Measurements from ENCODE around the gene SLC39A11. TPM values are rescaled to one million over a fixed set of nuclear protein-coding genes. Genes with fewer than 3 reads are reported as not detected.
A peak's percentile ranks its signal among the peaks of the same experiment; 100 is the strongest.

SLC39A11 gene
- 24.1 TPM for total RNA-seq (2013)
- 10 to 100 TPM; 16.6 to 27.9 (median 26.6) TPM for polyA plus RNA-seq
- 32.4 and 37.1 TPM in 2 replicates for polyA minus RNA-seq
- 8.3 to 39.8 (median 27.2) reads per million in 11 experiments for total RNA-seq

DNA sequence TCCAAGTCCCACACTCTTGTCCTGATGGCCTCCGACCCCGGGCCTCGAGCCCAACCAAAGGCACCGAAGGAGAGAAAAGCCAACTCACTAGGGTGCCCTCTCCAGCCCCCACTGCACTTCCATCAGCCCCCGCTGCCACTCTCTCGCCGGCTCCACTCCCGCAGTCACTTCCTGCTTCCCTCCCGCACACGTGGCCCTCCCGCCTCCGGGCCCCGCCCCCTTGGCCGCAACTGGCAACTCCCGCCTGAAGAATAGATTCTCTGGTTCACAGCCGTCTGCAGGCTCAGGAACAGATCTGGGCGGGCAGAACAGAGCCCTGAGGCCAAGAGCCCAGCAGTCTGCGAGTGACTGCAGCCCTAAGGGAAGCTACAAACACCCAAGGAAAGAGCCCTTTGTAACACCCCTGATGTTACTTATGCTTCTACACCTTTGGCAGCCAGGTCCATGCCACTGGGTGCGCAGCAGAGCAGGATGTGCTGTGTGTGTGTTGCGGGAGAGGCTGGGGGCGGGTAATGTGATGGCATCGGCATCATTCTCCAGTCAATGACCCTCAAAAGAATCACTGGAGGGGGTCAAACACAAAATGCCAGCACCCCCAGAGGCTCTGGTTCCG, at the start of gene SLC39A11:
Gene SLC39A11, minus strand, starts transcription at position 166 of the 613 bp plus-strand sequence. CDS start 3,924 bp downstream, outside the sequence.
- H3K27me3 ChIP-seq (ENCODE audit: control insufficient read depth in 2 of 2, insufficient read depth in 2 of 2, low read length in 2 of 2) = no peaks in the 10 kb centered on the region
- peak; percentile 83 to 91 (median 88) for DNase-seq
- Mint-ChIP-seq H3K27ac (peak within 1 kb of the TSS; percentile 94 to 99 (median 97)), H3K9me3 (peaks cover 0 to 3% (median 0%) of the 10 kb centered on the region in 7 donors), H3K27me3 (ENCODE audit: low read depth in 3 of 3) (peaks cover 0 to 3% (median 0%) of the 10 kb centered on the region in 3 donors), H3K36me3 (peaks cover 13 to 15% of the 10 kb centered on the region in 2 donors), H3K4me3 (peak within 1 kb of the TSS; percentile 99), H3K4me1 (peaks cover 68% of the 10 kb centered on the region)
- peak within 1 kb of the TSS; percentile 83 for H2AFZ ChIP-seq (ENCODE audit: insufficient read depth, low read depth, low read length, poor library complexity, severe bottlenecking)
- H3K4me3 ChIP-seq (replicated peaks in 1 of 3; ENCODE audit: low read depth in 2 of 3, low read length in 3 of 3) = peak within 1 kb of the TSS; percentile 65 to 92 (median 82)
- WGBS (ENCODE audit: insufficient coverage) = 16% methylated on average over 17 of the region's 23 CpGs
- peak within 1 kb of the TSS; percentile 100 for H3K4me2 ChIP-seq (replicated peaks; ENCODE audit: extremely low read depth, low read length, poor library complexity, severe bottlenecking)
- H3K36me3 ChIP-seq (replicated peaks in 1 of 2; ENCODE audit: control insufficient read depth in 1 of 2, insufficient read depth in 2 of 2, low read length in 2 of 2) = peaks cover 11 to 16% of the 10 kb centered on the region in 2 donors
- H3K9me3 ChIP-seq (replicated peaks in 1 of 2; ENCODE audit: control insufficient read depth in 1 of 2, insufficient read depth in 1 of 2, low read length in 2 of 2) = no peaks in the 10 kb centered on the region
- peaks cover 11% of the 10 kb centered on the region for H4K20me1 ChIP-seq (ENCODE audit: insufficient read depth, low read length)
- peaks cover 54 to 68% of the 10 kb centered on the region in 2 donors for H3K4me1 ChIP-seq (ENCODE audit: control insufficient read depth in 1 of 2, insufficient read depth in 2 of 2, low read length in 2 of 2)
- TF ChIP-seq, protein P1, sequence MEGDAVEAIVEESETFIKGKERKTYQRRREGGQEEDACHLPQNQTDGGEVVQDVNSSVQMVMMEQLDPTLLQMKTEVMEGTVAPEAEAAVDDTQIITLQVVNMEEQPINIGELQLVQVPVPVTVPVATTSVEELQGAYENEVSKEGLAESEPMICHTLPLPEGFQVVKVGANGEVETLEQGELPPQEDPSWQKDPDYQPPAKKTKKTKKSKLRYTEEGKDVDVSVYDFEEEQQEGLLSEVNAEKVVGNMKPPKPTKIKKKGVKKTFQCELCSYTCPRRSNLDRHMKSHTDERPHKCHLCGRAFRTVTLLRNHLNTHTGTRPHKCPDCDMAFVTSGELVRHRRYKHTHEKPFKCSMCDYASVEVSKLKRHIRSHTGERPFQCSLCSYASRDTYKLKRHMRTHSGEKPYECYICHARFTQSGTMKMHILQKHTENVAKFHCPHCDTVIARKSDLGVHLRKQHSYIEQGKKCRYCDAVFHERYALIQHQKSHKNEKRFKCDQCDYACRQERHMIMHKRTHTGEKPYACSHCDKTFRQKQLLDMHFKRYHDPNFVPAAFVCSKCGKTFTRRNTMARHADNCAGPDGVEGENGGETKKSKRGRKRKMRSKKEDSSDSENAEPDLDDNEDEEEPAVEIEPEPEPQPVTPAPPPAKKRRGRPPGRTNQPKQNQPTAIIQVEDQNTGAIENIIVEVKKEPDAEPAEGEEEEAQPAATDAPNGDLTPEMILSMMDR (IDR thresholded peaks at IDR 0.05) = no peak
- H3K79me2 ChIP-seq (ENCODE audit: insufficient read depth, low read length) = peaks cover 53% of the 10 kb centered on the region
- intact Hi-C loops (cut with micrococcal nuclease) = no loop called here
- peak within 1 kb of the TSS; percentile 62 to 89 for H3K27ac ChIP-seq (ENCODE audit: low read depth in 1 of 2, low read length in 2 of 2)
- H3K9ac ChIP-seq (ENCODE audit: insufficient read depth, low read length, poor library complexity, severe bottlenecking) = peak within 1 kb of the TSS; percentile 73

- H3K36me3 ChIP-seq (replicated peaks in 1 of 2; ENCODE audit: control insufficient read depth in 1 of 2, insufficient read depth in 2 of 2, low read length in 2 of 2) = no peaks in the 10 kb centered on the region
- DNase-seq = peak; percentile 39 to 71 (median 66)
- TF ChIP-seq, protein P1 (IDR thresholded peaks at IDR 0.05) = no peak
- Mint-ChIP-seq H3K27ac (peak overlapping the region; percentile 57 to 99 (median 95)), H3K4me3 (no peak overlapping the region), H3K36me3 (peaks cover 4 to 10% of the 10 kb centered on the region in 2 donors), H3K4me1 (peaks cover 52% of the 10 kb centered on the region), H3K27me3 (ENCODE audit: low read depth in 3 of 3) (peaks cover 0 to 2% (median 0%) of the 10 kb centered on the region in 3 donors), H3K9me3 (peaks cover 9 to 21% (median 14%) of the 10 kb centered on the region in 7 donors)
- no peak overlapping the region for H3K9ac ChIP-seq (ENCODE audit: insufficient read depth, low read length, poor library complexity, severe bottlenecking)
- no peak overlapping the region for H2AFZ ChIP-seq (ENCODE audit: insufficient read depth, low read depth, low read length, poor library complexity, severe bottlenecking)
- intact Hi-C loops (cut with micrococcal nuclease) = loop anchor here in 1 of 2 donors (5.0 kb wide), 1 partner anchor 44 kb away; no protein-coding TSS in a partner anchor
- H3K4me3 ChIP-seq (replicated peaks in 1 of 3; ENCODE audit: low read depth in 2 of 3, low read length in 3 of 3) = no peak overlapping the region
- H3K9me3 ChIP-seq (replicated peaks in 1 of 2; ENCODE audit: control insufficient read depth in 1 of 2, insufficient read depth in 1 of 2, low read length in 2 of 2) = peaks cover 0 to 12% of the 10 kb centered on the region in 2 donors
- H3K4me1 ChIP-seq (ENCODE audit: control insufficient read depth in 1 of 2, insufficient read depth in 2 of 2, low read length in 2 of 2) = peaks cover 46 to 60% of the 10 kb centered on the region in 2 donors
- peak overlapping the region; percentile 13 for H3K4me2 ChIP-seq (replicated peaks; ENCODE audit: extremely low read depth, low read length, poor library complexity, severe bottlenecking)
- WGBS (ENCODE audit: insufficient coverage) = no CpG with 5 or more reads among the region's 6 CpGs
- no peaks in the 10 kb centered on the region for H4K20me1 ChIP-seq (ENCODE audit: insufficient read depth, low read length)
- no peaks in the 10 kb centered on the region for H3K27me3 ChIP-seq (ENCODE audit: control insufficient read depth in 2 of 2, insufficient read depth in 2 of 2, low read length in 2 of 2)
- H3K79me2 ChIP-seq (ENCODE audit: insufficient read depth, low read length) = no peaks in the 10 kb centered on the region
- peak overlapping the region; percentile 75 to 96 for H3K27ac ChIP-seq (ENCODE audit: low read depth in 1 of 2, low read length in 2 of 2)
Measured at GRCh38 chr17:73141411-73141810, 48.9 kb upstream of the SLC39A11 start.
